GM10248 (cell line): ENCODE data around the gene RSRC1.

Experiments
- CTCF ChIA-PET: fragments of 300-600 bp; sonication (Branson Sonifier 250); formaldehyde crosslinking; extraction: SDS; loops from one replicate; lab custom pipeline; 2021; ENCODE audit warnings: antibody characterized with exemption; lab: Yijun Ruan, JAX
- POLR2A ChIA-PET: fragments of 350-650 bp; sonication (Branson Sonifier 250); formaldehyde crosslinking; extraction: SDS; loops from one replicate; lab custom pipeline; 2020; ENCODE audit warnings: antibody characterized with exemption; lab: Yijun Ruan, JAX
- DNase-seq: peaks from one replicate; pipeline ENCODE4 v3.0.0; 2012; ENCODE audit errors: extremely low spot score
- TF ChIP-seq, protein P1 (sequence below): IDR thresholded peaks from 2 replicates; pipeline ENCODE4 v1.5.1; 2012; ENCODE audit warnings: mild to moderate bottlenecking, low read depth; ENCODE audit errors: extremely low read depth, missing control alignments, control extremely low read depth

RSRC1 gene

DNA sequence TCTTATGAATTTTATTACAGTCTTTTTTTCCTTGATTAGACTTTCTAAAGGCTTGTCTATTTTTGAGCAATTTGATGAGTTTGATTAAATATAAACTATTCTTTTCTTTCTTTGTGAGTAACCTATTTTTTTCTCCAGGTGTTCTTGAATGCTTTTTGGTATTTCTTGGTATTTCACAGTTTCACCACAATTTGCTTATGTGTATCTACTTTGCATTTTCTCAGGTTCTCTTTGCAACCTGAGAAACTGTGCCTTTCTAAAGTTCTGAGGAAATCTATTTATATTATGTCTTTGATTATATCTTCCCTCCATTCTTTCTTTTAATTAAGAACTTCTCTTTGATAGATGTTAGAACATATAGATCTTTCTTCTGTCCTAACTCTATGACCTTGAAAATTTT is 344.0 kb downstream of the RSRC1 start:
- no peak for DNase-seq
- ChIA-PET CTCF (no interaction called here), POLR2A (no interaction called here)
- TF ChIP-seq, protein P1, sequence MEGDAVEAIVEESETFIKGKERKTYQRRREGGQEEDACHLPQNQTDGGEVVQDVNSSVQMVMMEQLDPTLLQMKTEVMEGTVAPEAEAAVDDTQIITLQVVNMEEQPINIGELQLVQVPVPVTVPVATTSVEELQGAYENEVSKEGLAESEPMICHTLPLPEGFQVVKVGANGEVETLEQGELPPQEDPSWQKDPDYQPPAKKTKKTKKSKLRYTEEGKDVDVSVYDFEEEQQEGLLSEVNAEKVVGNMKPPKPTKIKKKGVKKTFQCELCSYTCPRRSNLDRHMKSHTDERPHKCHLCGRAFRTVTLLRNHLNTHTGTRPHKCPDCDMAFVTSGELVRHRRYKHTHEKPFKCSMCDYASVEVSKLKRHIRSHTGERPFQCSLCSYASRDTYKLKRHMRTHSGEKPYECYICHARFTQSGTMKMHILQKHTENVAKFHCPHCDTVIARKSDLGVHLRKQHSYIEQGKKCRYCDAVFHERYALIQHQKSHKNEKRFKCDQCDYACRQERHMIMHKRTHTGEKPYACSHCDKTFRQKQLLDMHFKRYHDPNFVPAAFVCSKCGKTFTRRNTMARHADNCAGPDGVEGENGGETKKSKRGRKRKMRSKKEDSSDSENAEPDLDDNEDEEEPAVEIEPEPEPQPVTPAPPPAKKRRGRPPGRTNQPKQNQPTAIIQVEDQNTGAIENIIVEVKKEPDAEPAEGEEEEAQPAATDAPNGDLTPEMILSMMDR: no peak

DNA sequence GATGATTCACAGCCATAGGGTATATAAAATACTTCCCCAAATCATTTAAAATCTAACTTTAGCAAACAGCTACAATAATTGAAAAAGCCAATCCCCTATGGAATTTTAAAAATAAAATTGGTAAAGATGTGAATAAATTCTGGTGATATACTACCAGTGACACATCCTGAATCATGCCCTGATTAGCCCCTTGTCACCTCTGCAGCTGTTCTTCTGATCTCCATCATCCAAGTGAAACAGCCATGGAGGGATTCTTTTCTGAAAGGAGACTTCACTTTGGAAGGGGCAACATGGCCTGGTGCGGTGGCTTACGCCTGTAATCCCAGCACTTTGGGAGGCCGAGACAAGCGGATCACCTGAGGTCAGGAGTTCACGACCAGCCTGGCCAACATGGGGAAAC is 345.5 kb downstream of the RSRC1 start:
- CTCF ChIA-PET: no interaction called here
- TF ChIP-seq, protein P1: no peak
- POLR2A ChIA-PET: no interaction called here
- no peak for DNase-seq

DNA sequence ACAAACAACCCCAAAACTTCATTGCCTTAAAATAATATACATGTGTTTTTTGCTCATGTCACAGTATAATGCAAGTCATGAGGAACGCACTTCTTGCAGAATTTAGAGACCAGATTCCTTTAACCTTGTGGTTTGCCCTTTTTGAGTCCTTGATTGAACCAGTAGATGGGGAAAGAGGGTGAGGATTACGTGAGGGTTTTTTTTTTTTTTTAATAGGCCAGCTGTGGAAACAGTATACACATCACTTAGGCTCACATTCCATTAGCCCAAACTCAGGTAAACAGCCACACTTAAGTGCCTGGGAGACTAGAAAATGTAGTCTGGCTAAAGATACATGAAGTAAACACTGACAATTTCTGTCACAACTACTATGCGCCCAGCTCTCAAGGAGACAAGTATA is 346.2 kb downstream of the RSRC1 start:
- TF ChIP-seq, protein P1: no peak
- ChIA-PET POLR2A (no interaction called here), CTCF (no interaction called here)
- DNase-seq: no peak

DNA sequence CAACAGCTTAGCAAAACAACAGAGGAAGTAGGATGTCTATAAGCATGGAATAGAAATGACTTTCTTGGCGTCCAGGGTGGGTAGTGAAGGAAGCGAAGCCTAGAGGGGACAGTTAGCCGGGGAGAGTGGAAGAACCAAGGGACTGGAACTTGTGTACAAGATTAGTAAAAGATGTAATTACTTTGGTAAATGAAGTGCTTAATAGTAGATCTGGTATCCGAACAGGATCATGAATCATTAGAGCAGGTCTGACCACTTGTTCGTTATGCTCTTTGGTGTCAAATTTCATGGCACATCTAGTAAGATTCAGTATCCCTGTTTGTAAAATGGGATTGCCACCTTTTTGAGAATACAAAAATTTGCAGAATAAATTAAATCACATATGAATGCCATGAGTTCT is 348.6 kb downstream of the RSRC1 start:
- no peak for DNase-seq
- ChIA-PET CTCF (no interaction called here), POLR2A (no interaction called here)
- TF ChIP-seq, protein P1: no peak

DNA sequence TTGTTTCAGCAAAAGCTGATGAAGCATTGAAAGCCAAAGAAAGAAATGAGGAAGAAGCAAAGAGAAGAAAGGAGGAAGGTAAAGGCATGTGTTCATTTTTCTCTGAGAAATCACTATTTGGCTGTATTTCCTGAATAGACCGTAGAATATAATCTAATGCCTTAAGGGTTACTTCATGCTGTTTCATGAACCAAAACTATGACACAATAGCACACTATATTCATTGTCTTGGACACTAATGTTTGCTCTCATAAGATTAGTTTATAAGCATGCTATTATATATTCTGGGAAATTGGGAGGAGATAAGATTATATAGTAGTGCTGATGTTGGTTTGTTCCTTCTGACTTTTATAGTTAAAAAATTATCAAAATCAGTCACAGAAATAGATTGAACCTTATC is 351.0 kb downstream of the RSRC1 start:
- TF ChIP-seq, protein P1: no peak
- CTCF ChIA-PET: no interaction called here
- no peak for DNase-seq
- POLR2A ChIA-PET: no interaction called here

DNA sequence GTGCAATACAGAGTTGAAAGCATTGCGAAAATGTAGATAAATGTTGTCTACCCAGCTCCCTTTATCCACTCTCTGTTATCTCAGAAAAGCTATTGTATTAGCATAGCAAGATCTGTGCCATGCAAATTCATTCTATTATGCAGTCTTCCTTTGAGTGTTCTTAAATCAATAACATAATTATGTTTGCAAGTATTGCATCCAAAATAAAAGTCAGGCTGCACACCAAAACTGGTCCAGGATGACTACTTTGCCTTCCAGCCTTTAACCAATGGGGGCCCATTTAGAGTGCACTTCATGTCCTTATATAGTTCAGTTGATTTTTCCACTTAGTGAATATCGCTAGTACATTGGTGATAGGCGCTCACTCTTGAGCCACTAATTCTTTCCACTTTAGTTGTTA is 353.7 kb downstream of the RSRC1 start:
- POLR2A ChIA-PET: no interaction called here
- no peak for DNase-seq
- TF ChIP-seq, protein P1: no peak
- CTCF ChIA-PET: no interaction called here

DNA sequence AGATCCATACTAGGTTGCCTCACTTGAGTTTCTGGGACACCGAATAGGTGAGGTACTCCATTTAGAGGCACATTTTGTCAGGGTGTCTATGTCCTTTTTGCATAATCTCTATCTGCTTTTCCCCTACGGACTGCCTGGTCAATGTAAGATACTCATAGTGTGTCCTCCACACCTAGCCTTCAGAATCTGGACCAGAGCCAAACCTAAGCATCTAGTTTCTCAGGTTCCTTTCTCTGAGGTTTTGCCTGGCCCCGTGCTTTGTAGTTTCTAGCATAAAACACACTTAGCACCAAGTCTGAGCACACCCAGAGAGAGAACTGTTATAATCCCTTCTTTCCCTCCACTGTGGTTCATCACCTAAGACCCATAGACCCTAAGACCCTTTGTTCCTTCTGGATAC is 355.2 kb downstream of the RSRC1 start:
- ChIA-PET CTCF (no interaction called here), POLR2A (no interaction called here)
- DNase-seq: no peak
- TF ChIP-seq, protein P1: no peak
